GM12878 (cell line): Measurements from ENCODE around the gene TRIM40. TPM values are rescaled to one million over a fixed set of nuclear protein-coding genes. Genes with fewer than 3 reads are reported as not detected.

Source experiments
- ATAC-seq: fragments of 200-7000 bp; cut with Tn5 transposase; 3 replicates; pipeline ENCODE4 v1.9.1; 2020; ENCODE audit warnings: mild to moderate bottlenecking, moderate library complexity
- BruUV-seq: library from RNA; stranded (reverse); fragments of 400-500 nt; replicated peaks from 2 replicates; lab custom pipeline; 2021; lab: Mats Ljungman, UMichigan
- CTCF ChIA-PET: fragments of 300-600 bp; sonication (Branson Sonifier 250); formaldehyde crosslinking; extraction: SDS; loops from one replicate; lab custom pipeline; 2021; ENCODE audit warnings: inconsistent platforms; lab: Yijun Ruan, JAX
- POLR2A ChIA-PET: fragments of 350-600 bp; formaldehyde crosslinking; extraction: SDS; loops from one replicate; lab custom pipeline; 2021; ENCODE audit warnings: inconsistent platforms; lab: Charles Lee
- RAD21 ChIA-PET: fragments of 300-600 bp; sonication (Branson Sonifier 250); formaldehyde crosslinking; loops from one replicate; lab custom pipeline; 2023; ENCODE audit warnings: antibody characterized with exemption; ENCODE audit not compliant: unreplicated experiment; lab: Charles Lee
- SMC1A ChIA-PET: fragments of 300-600 bp; sonication (Branson Sonifier 250); formaldehyde crosslinking; loops from one replicate; lab custom pipeline; 2023; ENCODE audit not compliant: unreplicated experiment, uncharacterized antibody; lab: Charles Lee
- DNase-seq: peaks from one replicate; pipeline ENCODE4 v3.0.0-alpha.2; 2011; ENCODE audit warnings: low read depth, low spot score
- FAIRE-seq: peaks from 3 replicates; lab custom pipeline; 2011; peaks lifted over from hg19 to GRCh38; lab: Jason Lieb, UNC
- H2AFZ ChIP-seq: 2 replicates; pipeline ENCODE4 v1.6.0; 2011; ENCODE audit warnings: low read depth, low read length, control low read depth; ENCODE audit not compliant: control insufficient read depth
- H3K27ac ChIP-seq: 2 replicates; pipeline ENCODE4 v1.5.1; 2011; ENCODE audit warnings: control low read depth; ENCODE audit not compliant: control insufficient read depth, insufficient read depth
- H3K27me3 ChIP-seq, 2 experiments: replicated peaks in 1 of 2; 2 replicates each; pipeline versions ENCODE4 v1.6.0 to v1.6.1; 2011; ENCODE audit warnings: low read length in 1 of 2; ENCODE audit not compliant: control insufficient read depth in 2 of 2, insufficient read depth in 2 of 2
- H3K36me3 ChIP-seq, 2 experiments: 2 replicates each; pipeline ENCODE4 v1.5.1; 2011; ENCODE audit warnings: low read length in 1 of 2; ENCODE audit not compliant: control insufficient read depth in 2 of 2, insufficient read depth in 2 of 2
- H3K4me1 ChIP-seq: 2 replicates; pipeline ENCODE4 v1.6.1; 2011; ENCODE audit warnings: mild to moderate bottlenecking, low read length, moderate library complexity, mixed read lengths; ENCODE audit not compliant: control insufficient read depth, insufficient read depth
- H3K4me2 ChIP-seq: 2 replicates; pipeline ENCODE4 v1.6.0; 2011; ENCODE audit warnings: control low read depth; ENCODE audit not compliant: control insufficient read depth, insufficient read depth
- H3K4me3 ChIP-seq: fragments of 200-600 bp; sonication (generic); 2 replicates; pipeline ENCODE4 v1.5.1; 2016
- H3K79me2 ChIP-seq: 2 replicates; pipeline ENCODE4 v1.6.0; 2011; ENCODE audit warnings: low read length; ENCODE audit not compliant: control insufficient read depth, insufficient read depth
- H3K9ac ChIP-seq: 2 replicates; pipeline ENCODE4 v1.8.0; 2011; ENCODE audit warnings: low read length, control low read depth, mixed read lengths; ENCODE audit not compliant: control insufficient read depth, insufficient read depth
- H3K9me3 ChIP-seq: replicated peaks from 3 replicates; pipeline ENCODE4 v1.5.1; 2011; ENCODE audit warnings: mild to moderate bottlenecking, low read length; ENCODE audit not compliant: control insufficient read depth, insufficient read depth
- H4K20me1 ChIP-seq: 2 replicates; pipeline ENCODE4 v1.6.0; 2011; ENCODE audit not compliant: control insufficient read depth, insufficient read depth
- CBFB ChIP-seq: IDR thresholded peaks from 2 replicates; pipeline ENCODE4 v1.6.1; 2016; ENCODE audit warnings: antibody characterized with exemption, low read depth
- CHD2 ChIP-seq: IDR thresholded peaks from 2 replicates; pipeline ENCODE4 v1.6.1; 2011; ENCODE audit warnings: low read depth, low read length, improper control_type of control experiment, borderline replicate concordance
- ELK1 ChIP-seq: IDR thresholded peaks from 2 replicates; pipeline ENCODE4 v1.6.1; 2012; ENCODE audit warnings: low read depth, low read length, improper control_type of control experiment
- HDAC2 ChIP-seq: fragments of 200-600 bp; sonication (generic); IDR thresholded peaks from 2 replicates; pipeline ENCODE4 v1.6.1; 2017
- LARP7 ChIP-seq: fragments of 450-650 bp; IDR thresholded peaks from 2 replicates; pipeline ENCODE4 v1.6.1; 2017; ENCODE audit warnings: mild to moderate bottlenecking
- NFIC ChIP-seq: IDR thresholded peaks from 2 replicates; pipeline ENCODE4 v1.6.1; 2012; ENCODE audit warnings: low read depth, mild to moderate bottlenecking, inconsistent platforms, low read length, moderate library complexity
- NFYA ChIP-seq: IDR thresholded peaks from 2 replicates; pipeline ENCODE4 v1.6.1; 2011; ENCODE audit warnings: low read depth, mild to moderate bottlenecking, low read length, improper control_type of control experiment, borderline replicate concordance
- NR2C1 ChIP-seq: fragments of 450-650 bp; IDR thresholded peaks from 2 replicates; pipeline ENCODE4 v1.6.1; 2017; ENCODE audit warnings: antibody characterized with exemption, mild to moderate bottlenecking, moderate library complexity
- NRF1 ChIP-seq: conservative IDR thresholded peaks from 2 replicates; pipeline ENCODE4 v1.6.1; 2011; ENCODE audit warnings: mild to moderate bottlenecking, low read depth, low read length, improper control_type of control experiment
- POLR2AphosphoS2 ChIP-seq: IDR thresholded peaks from 2 replicates; pipeline ENCODE4 v1.6.1; 2011; ENCODE audit warnings: low read depth, mild to moderate bottlenecking, low read length, improper control_type of control experiment, moderate library complexity
- SPI1 ChIP-seq: IDR thresholded peaks from 2 replicates; pipeline ENCODE4 v1.6.1; 2011; ENCODE audit warnings: low read depth, mild to moderate bottlenecking, low read length, moderate library complexity, borderline replicate concordance; ENCODE audit not compliant: insufficient read depth
- SREBF2 ChIP-seq: IDR thresholded peaks from 2 replicates; pipeline ENCODE4 v1.6.1; 2012; ENCODE audit warnings: mild to moderate bottlenecking, low read length
- WGBS: methylation state at CpG from one replicate; pipeline ENCODE4 v1.1.6; 2016; ENCODE audit warnings: low lambda C conversion rate; ENCODE audit not compliant: insufficient replicate concordance, insufficient coverage; ENCODE audit errors: missing lambda C conversion rate; 5-methylcytosine and 5-hydroxymethylcytosine counted together
- in situ Hi-C: fragments of 300-500 bp; cut with MboI; formaldehyde crosslinking; loops from 9 replicates; pipeline ENCODE4 v1.14.3; 2018; ENCODE audit warnings: mixed read lengths
- intact Hi-C: fragments of 100-400 bp; cut with micrococcal nuclease; formaldehyde crosslinking; loops from one replicate; pipeline ENCODE4 v1.14.2; 2022; ENCODE audit not compliant: unreplicated experiment
- polyA plus RNA-seq, 11 experiments: library from polyadenylated mRNA; depleted of rRNA in 4 of 11; unstranded in 6 of 11; stranded (reverse) in 5 of 11; fragments of >200 nt; fragmentation: Nextera tagmentation in 4 of 11; fragmentation: Illumina TruSeq in 1 of 11; extraction: Ambion mirVana in 4 of 11; extraction: Trizol in 1 of 11; gene quantifications; 1 replicate in 1 of 11; 2 replicates in 10 of 11; pipeline versions ENCODE4 v1.2.1 to v1.2.3, GENCODE V29; 2011 to 2016; ENCODE audit warnings: inconsistent platforms in 2 of 11, missing spikeins in 2 of 11, low read depth in 1 of 11
- total RNA-seq, 4 experiments: library from RNA; depleted of rRNA in 3 of 4; stranded (reverse); fragments of >200 nt in 3 of 4; fragmentation: Illumina TruSeq in 1 of 4; extraction: Trizol in 1 of 4; gene quantifications; 2 replicates each; pipeline versions ENCODE4 v1.2.1 to v1.2.3, GENCODE V29; 2013 to 2021

TRIM40 gene
- total and polyA plus RNA-seq, 10 of the 15 experiments (the other 5 are each of a cell fraction or from before 2014, with no cell fraction given) = not detected

- FAIRE-seq = no peak
- 0% methylated on average over 2 of the region's 2 CpGs for WGBS
- H3K4me2 ChIP-seq = no peak overlapping the region
- no peaks in the 10 kb centered on the region for H3K36me3 ChIP-seq
- intact Hi-C loops (no loop called here), in situ Hi-C loops (no loop called here)
- no peaks in the 10 kb centered on the region for H3K9me3 ChIP-seq
- BruUV-seq = no TSS peak
- no peak overlapping the region for H3K4me3 ChIP-seq
- SMC1A ChIA-PET = interaction anchor here (0.6 to 2.9 kb wide), 4 partner anchors 8 to 553 kb away, joined by 3 to 14 read pairs (median 3); no protein-coding TSS in a partner anchor
- H3K4me1 ChIP-seq = no peaks in the 10 kb centered on the region; the same call in 1 of the 2 replicates
- peaks cover 2 to 3% of the 10 kb centered on the region in 2 experiments; a peak in 2 of 4 replicates for H3K27me3 ChIP-seq
- ATAC-seq = no peak
- no peak overlapping the region for H3K9ac ChIP-seq
- H2AFZ ChIP-seq = no peak overlapping the region
- H4K20me1 ChIP-seq = no peaks in the 10 kb centered on the region
- CTCF ChIA-PET = interaction anchor here (1.7 to 3.8 kb wide), 2 partner anchors 10 to 39 kb away, joined by 5 to 28 read pairs; no protein-coding TSS in a partner anchor
- H3K79me2 ChIP-seq = no peaks in the 10 kb centered on the region
- no peak for DNase-seq
- POLR2A ChIA-PET = no interaction called here
- RAD21 ChIA-PET = interaction anchor here (1.3 kb wide), 1 partner anchor 13 kb away, joined by 4 read pairs; no protein-coding TSS in a partner anchor
- TF ChIP-seq NR2C1 = no peak
- TF ChIP-seq SREBF2 = no peak
- no peak for TF ChIP-seq NRF1
- no peak for TF ChIP-seq HDAC2
- no peak for TF ChIP-seq NFYA
- TF ChIP-seq CBFB = no peak
- TF ChIP-seq ELK1 = no peak
- no peak for TF ChIP-seq POLR2AphosphoS2
- no peak for TF ChIP-seq SPI1
- no peak for TF ChIP-seq CHD2
- TF ChIP-seq LARP7 = no peak
- TF ChIP-seq NFIC = no peak
- H3K27ac ChIP-seq = no peak overlapping the region
Measured at GRCh38 chr6:30143780-30144179, 7.8 kb downstream of the TRIM40 start.
